ENCODE results near the gene GRPR.

DNA sequence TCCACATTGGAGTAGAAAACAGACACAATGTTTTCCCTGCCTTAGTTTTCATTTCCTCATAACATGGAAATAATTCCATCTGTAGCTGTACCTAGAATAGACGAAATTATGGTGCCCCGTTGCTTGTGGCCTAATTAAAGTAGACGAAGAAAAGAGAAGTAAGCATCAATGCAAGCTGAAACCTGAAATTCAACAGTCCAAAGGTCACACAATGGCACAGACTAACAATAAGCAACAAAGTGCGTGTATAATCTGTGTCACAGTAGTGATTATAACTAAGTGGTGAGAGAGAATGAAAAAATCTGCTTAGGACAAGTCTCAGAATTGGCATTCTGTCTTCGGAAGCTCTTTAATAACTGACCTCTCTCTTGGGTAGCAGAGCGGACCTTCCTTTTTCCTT, 68.2 kb downstream of the GRPR start:
- TF ChIP-seq TCF12 (IDR thresholded peaks at IDR 0.05; ENCODE audit: low read depth, low read length) (no peak), JUND (IDR thresholded peaks at IDR 0.05; ENCODE audit: low read depth, low read length) (no peak)
- TF ChIP-seq, protein P1, sequence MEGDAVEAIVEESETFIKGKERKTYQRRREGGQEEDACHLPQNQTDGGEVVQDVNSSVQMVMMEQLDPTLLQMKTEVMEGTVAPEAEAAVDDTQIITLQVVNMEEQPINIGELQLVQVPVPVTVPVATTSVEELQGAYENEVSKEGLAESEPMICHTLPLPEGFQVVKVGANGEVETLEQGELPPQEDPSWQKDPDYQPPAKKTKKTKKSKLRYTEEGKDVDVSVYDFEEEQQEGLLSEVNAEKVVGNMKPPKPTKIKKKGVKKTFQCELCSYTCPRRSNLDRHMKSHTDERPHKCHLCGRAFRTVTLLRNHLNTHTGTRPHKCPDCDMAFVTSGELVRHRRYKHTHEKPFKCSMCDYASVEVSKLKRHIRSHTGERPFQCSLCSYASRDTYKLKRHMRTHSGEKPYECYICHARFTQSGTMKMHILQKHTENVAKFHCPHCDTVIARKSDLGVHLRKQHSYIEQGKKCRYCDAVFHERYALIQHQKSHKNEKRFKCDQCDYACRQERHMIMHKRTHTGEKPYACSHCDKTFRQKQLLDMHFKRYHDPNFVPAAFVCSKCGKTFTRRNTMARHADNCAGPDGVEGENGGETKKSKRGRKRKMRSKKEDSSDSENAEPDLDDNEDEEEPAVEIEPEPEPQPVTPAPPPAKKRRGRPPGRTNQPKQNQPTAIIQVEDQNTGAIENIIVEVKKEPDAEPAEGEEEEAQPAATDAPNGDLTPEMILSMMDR (IDR thresholded peaks at IDR 0.05 in 2 of 3, conservative IDR thresholded peaks at IDR 0.05 in 1 of 3; ENCODE audit: control insufficient read depth in 2 of 3, extremely low read depth in 1 of 3, insufficient read depth in 1 of 3, low read depth in 3 of 3, low read length in 3 of 3) = no peak
- TF ChIP-seq, protein P2, sequence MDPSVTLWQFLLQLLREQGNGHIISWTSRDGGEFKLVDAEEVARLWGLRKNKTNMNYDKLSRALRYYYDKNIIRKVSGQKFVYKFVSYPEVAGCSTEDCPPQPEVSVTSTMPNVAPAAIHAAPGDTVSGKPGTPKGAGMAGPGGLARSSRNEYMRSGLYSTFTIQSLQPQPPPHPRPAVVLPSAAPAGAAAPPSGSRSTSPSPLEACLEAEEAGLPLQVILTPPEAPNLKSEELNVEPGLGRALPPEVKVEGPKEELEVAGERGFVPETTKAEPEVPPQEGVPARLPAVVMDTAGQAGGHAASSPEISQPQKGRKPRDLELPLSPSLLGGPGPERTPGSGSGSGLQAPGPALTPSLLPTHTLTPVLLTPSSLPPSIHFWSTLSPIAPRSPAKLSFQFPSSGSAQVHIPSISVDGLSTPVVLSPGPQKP (IDR thresholded peaks at IDR 0.05; ENCODE audit: low read depth, low read length) = no peak
